ENCODE measurements around the gene NR2F1. TPM values are rescaled to one million over a fixed set of nuclear protein-coding genes. Genes with fewer than 3 reads are reported as not detected.
"Not testable (repeated sequence)": the region's sequence is repeated elsewhere in the genome, so short reads cannot be mapped to it uniquely, and the experiment has no call there.

Gene NR2F1
- 1.9 TPM for total RNA-seq
- long read RNA-seq: 0 reads

DNA sequence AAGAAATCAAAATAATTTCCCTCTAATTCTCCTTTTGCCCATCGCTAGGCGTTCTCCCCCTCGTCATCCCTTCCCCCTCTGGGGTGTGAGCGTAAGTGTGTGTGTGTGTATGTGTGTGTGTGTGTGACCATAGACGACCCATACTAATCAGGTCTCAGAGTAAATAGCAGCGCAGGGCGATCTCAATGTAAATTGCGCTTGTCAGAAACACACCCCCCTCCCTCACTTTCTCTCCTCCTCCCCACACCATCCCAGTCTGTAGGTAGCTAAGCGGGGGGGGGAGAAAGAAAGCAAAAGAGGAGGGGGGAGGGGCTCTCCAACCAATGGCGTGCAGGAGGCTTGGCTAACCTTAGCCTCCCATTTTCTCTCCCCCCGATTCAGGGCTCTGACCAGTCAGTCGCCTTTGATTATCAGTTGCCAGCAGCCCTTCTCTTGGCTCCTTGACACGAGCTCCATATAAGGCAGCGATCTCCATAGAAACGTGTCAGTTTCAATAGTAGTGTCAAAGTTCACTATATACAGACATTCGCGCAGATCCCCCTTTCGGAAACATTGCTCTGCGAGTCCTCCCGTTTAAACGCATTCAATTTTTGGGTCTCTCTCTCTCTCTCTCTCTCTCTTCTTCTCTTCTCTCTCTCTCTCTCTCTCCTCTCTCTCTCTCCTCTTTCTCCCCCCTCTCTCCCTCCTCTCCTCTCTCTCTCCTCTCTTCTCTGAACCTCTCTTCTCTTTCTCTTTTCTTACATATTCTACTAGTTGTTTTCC is at the start of gene NR2F1:
Gene NR2F1, plus strand, starts transcription at position 546 of the 762 bp plus-strand sequence. CDS start 1,802 bp downstream, outside the sequence.
- DNase-seq (no peak), ATAC-seq (no peak)
- intact Hi-C loops (cut with micrococcal nuclease): no loop called here

- DNase-seq: no peak
- intact Hi-C loops (cut with micrococcal nuclease): no loop called here
- no peak for ATAC-seq
Measured at GRCh38 chr5:93545872-93546271, 37.1 kb upstream of the NR2F1 start.

- ATAC-seq; DNase-seq; intact Hi-C loops (cut with micrococcal nuclease): not testable (repeated sequence)
Measured at GRCh38 chr5:93549594-93549993, 33.4 kb upstream of the NR2F1 start.

DNA sequence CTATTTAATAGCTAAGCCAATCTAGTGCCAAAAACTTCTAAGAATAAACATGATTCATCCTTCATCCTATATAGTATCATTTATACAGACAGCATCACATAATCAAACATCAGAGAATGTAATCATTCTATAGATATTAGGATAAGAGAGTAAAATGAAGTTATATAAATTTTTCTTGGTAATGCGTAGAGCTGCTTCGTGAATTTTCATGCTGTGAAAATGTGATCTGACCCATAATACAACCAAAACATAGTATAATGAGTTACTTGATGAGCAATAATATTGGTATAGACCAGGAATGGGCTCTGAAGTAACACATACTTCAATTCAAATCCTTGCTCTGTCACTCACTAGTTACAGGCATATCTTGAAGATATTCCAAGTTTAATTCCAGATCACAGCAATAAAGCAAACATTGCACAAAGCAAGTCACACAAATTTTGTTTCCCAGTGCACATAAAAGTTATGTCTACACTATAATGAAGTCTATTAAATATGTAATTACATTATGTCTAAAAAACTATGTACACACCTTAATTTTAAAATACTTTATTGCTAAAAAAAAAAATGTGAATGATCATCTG is 25.9 kb upstream of the NR2F1 start:
- intact Hi-C loops (cut with micrococcal nuclease): no loop called here
- no peak for ATAC-seq

GRCh38 chr5:93566091-93566490 is 16.9 kb upstream of the NR2F1 start:
- DNase-seq (no peak), ATAC-seq (no peak)
- intact Hi-C loops (cut with micrococcal nuclease): no loop called here

More for the DNA sequence above, 25.9 kb upstream of the NR2F1 start:
- DNase-seq: no peak

DNA sequence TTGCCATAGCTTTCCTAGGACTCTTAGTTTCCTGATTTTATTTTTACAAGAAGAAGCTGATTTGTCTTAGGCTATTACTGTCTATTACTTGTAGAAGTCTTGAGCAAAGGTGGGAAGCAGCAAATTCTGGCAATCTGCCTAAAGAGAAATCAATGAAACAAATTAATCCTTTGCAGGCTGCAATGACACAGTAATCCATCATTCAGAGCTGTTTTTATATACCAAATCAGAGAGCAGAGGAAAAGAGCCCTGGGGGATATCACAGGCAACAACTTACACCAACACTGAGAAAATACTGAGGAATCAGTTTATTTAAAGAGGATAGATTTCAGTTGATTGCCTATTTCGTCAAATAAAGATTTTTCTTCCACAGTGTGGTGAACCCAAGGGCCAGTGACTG is 15.6 kb upstream of the NR2F1 start:
- ATAC-seq (no peak), DNase-seq (no peak)
- intact Hi-C loops (cut with micrococcal nuclease): no loop called here

- no peak for ATAC-seq
- intact Hi-C loops (cut with micrococcal nuclease): no loop called here
Measured at GRCh38 chr5:93569300-93570160, 13.5 kb upstream of the NR2F1 start.

DNA sequence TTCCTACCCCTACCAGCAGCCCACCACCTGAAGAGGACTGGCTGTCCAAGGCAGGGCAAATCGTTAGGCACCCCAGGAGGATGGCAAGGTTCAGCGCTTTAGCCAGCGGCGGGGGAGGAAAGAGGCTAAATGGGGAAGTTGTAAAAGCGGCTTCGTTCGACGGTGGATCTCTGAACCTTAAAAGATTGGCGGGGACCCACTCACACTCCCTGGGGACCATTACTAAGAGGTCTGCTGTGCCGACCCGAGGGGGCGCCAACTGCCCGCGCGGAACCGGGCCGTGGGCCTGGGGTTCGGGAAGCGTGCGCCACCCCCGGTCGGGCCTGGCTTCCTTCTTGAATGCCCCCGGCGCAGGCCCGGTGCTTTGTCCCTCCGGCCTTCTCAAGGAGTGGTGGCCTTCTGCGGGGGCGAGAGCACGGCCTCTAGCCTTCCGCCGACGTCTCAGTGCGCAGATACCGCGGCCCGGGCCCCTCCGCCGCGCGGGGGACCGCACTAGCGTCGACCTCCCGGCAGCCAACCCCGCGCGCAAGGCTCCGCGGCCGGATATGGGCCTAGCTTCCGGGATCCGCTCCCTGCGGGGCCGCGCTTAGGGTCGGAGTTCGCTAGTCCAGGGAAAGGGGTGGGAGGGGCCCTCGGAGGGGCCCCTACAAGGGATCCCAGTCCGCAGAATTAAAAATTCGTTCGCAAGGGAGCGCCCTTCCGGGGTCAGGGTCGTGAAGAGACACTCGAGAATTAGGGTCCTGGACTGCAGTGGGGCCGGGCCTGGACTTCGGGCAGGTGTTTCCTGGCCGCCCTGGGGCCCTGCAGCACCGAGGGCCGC is 12.5 kb upstream of the NR2F1 start:
- ATAC-seq: no peak
- intact Hi-C loops (cut with micrococcal nuclease): no loop called here
- DNase-seq: no peak

More at GRCh38 chr5:93569300-93570160, 13.5 kb upstream of the NR2F1 start:
- no peak for DNase-seq

DNA sequence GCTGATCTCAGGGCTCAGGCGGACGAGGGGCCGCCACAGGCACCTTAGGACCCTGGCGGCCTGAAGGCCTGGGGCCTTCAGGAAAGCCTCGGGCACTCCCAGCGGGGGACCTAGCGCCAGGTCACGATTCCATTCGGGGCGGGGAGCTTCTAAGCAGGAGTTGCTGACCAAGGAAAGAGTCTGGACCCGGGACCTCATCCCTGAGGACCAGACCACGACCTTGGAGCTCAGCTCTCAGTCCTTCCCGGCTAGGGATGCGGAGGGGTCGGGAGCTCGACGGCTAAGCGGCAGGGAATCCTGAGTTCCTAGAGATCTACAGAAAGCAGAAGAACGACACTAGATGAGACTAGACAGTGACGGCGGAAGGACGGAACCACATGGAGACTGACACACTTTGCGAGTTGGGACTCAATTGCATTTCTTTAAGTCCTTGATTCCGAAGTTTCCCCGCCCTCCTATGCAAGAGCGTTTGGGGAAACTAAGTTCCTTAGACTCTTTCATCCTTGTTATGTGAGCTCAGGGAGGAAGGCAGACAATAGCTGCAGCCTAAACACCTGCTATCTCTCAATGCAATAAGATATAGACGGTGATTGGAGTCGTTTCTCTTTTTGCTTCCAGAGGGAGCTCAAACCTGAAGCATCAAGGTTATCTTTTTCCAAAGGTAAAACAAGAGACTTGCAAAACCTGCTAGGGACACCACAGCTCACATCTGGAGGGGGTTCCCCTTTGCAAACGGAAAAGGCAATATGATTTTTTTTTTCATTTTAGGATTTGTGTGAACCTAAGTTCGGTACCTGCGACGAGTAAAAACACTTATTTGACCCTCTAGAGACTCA is 11.7 kb upstream of the NR2F1 start:
- ATAC-seq (no peak), DNase-seq (no peak)
- intact Hi-C loops (cut with micrococcal nuclease): no loop called here

GRCh38 chr5:93572101-93572607 is 10.9 kb upstream of the NR2F1 start:
- intact Hi-C loops (cut with micrococcal nuclease): no loop called here
- ATAC-seq: no peak
- peak; percentile 33 for DNase-seq

GRCh38 chr5:93572608-93573353 is 10.2 kb upstream of the NR2F1 start:
- DNase-seq (no peak), ATAC-seq (no peak)
- intact Hi-C loops (cut with micrococcal nuclease): no loop called here

GRCh38 chr5:93573354-93574351 is 9.4 kb upstream of the NR2F1 start:
- intact Hi-C loops (cut with micrococcal nuclease): no loop called here
- DNase-seq: no peak

GRCh38 chr5:93574491-93575305 is 8.3 kb upstream of the NR2F1 start:
- DNase-seq: no peak
- ATAC-seq: no peak
- intact Hi-C loops (cut with micrococcal nuclease): no loop called here

More at GRCh38 chr5:93573354-93574351, 9.4 kb upstream of the NR2F1 start:
- no peak for ATAC-seq

DNA sequence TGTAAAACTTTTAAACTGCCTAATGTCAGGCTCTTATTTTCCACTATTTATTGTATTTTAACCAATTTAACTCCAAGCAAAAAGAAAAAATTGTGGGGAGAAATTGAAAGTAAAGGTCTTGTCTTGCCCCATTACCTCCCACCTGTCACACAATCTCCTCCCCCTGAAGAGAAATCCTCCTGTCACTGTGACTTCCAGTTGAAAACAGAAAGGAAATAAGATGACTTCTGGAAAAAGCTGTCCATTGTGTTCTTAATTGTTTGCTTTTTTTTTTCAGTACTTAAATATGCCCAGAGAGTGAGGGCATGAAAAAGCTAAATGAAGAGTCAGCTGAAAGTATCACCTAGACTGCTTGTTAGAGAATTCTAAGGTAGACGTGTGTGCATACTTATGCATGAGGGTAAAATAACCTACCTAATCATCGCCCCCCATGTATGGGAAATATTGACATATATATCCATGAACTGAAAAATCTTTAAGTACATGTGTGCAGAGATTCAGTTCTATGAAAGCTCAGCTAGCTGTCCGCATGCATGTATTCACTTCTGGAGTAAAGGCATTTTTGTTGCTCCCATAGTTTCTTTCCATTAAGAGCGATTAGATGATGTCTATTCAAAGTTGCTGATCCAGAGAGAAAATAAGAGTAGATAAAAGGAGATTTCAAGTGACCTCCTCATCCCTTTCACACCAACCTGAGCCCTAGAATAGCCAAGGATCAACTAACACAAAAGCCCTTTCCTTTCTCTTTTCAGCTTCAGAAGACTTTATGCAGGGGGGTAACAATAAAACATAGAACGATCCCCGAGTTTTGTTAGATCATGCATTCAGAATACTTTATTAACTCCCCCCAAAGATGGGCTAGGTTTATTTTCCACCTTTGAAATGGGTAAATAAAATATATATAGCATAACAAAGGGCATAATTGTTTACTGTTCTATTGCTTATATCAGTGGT is 7.3 kb upstream of the NR2F1 start:
- intact Hi-C loops (cut with micrococcal nuclease): no loop called here
- ATAC-seq: no peak

More for the DNA sequence above, 7.3 kb upstream of the NR2F1 start:
- no peak for DNase-seq

Measured in left ventricle myocardium superior (tissue), 1 donor.